Glutamatergic neuron (in vitro differentiated cells): ENCODE data around the gene HAUS3. TPM values are rescaled to one million over a fixed set of nuclear protein-coding genes. Genes with fewer than 3 reads are reported as not detected.
"Not testable (repeated sequence)": the region's sequence is repeated elsewhere in the genome, so short reads cannot be mapped to it uniquely, and the experiment has no call there.

Source experiments
- DNase-seq: peaks from one replicate; pipeline ENCODE4 v3.0.0; 2022
- H3K27ac Mint-ChIP-seq: one replicate; pipeline ENCODE4 v1.8.0; 2020; ENCODE audit warnings: mild to moderate bottlenecking, mixed read lengths, inconsistent platforms; ENCODE audit not compliant: unreplicated experiment
- H3K27me3 Mint-ChIP-seq: one replicate; pipeline ENCODE4 v1.8.0; 2020; ENCODE audit warnings: mild to moderate bottlenecking, moderate library complexity, mixed read lengths, inconsistent platforms; ENCODE audit not compliant: unreplicated experiment
- H3K36me3 Mint-ChIP-seq: one replicate; pipeline ENCODE4 v1.8.0; 2020; ENCODE audit warnings: mild to moderate bottlenecking, mixed read lengths, inconsistent platforms; ENCODE audit not compliant: unreplicated experiment
- H3K4me1 Mint-ChIP-seq: one replicate; pipeline ENCODE4 v1.8.0; 2020; ENCODE audit warnings: mild to moderate bottlenecking, low read depth, mixed read lengths, inconsistent platforms; ENCODE audit not compliant: unreplicated experiment
- H3K4me3 Mint-ChIP-seq: one replicate; pipeline ENCODE4 v1.8.0; 2020; ENCODE audit warnings: mild to moderate bottlenecking, mixed read lengths, inconsistent platforms; ENCODE audit not compliant: unreplicated experiment
- H3K9me3 Mint-ChIP-seq: one replicate; pipeline ENCODE4 v1.8.0; 2020; ENCODE audit warnings: mild to moderate bottlenecking, moderate library complexity, mixed read lengths, inconsistent platforms; ENCODE audit not compliant: unreplicated experiment
- CTCF ChIP-seq: fragments of 200-600 bp; sonication (generic); IDR thresholded peaks from one replicate; pipeline ENCODE4 v1.5.0; 2021; ENCODE audit not compliant: partially characterized antibody, unreplicated experiment
- total RNA-seq: library from RNA; stranded (reverse); fragmentation: NEBNext Ultra II Directional; extraction: Animal tissue kit (Norgen Biotek cat#: 25700); gene quantifications from one replicate; pipeline ENCODE4 v1.2.1, GENCODE V29; 2021; ENCODE audit not compliant: unreplicated experiment

Gene HAUS3
- total RNA-seq, 1 donor from 2014 or later = 15.6 TPM

- H3K9me3 Mint-ChIP-seq = peaks cover 2% of the 10 kb centered on the region
- peaks cover 3% of the 10 kb centered on the region for H3K27me3 Mint-ChIP-seq
- H3K4me1 Mint-ChIP-seq = no peaks in the 10 kb centered on the region
Measured at GRCh38 chr4:2218436-2218835, 23.5 kb downstream of the HAUS3 start.

GRCh38 chr4:2217726-2218125 lies 24.2 kb downstream of the HAUS3 start:
- no peaks in the 10 kb centered on the region for H3K4me1 Mint-ChIP-seq
- H3K27me3 Mint-ChIP-seq = peaks cover 3% of the 10 kb centered on the region
- TF ChIP-seq CTCF = no peak
- DNase-seq = no peak
- no peak overlapping the region for H3K4me3 Mint-ChIP-seq
- H3K9me3 Mint-ChIP-seq = peaks cover under 1% of the 10 kb centered on the region
- H3K27ac Mint-ChIP-seq = no peak overlapping the region
- no peaks in the 10 kb centered on the region for H3K36me3 Mint-ChIP-seq

More at GRCh38 chr4:2218436-2218835, 23.5 kb downstream of the HAUS3 start:
- Mint-ChIP-seq H3K27ac (no peak overlapping the region), H3K4me3 (no peak overlapping the region), H3K36me3 (no peaks in the 10 kb centered on the region)
- DNase-seq = no peak
- TF ChIP-seq CTCF = no peak

- no peaks in the 10 kb centered on the region for H3K36me3 Mint-ChIP-seq
- H3K4me1 Mint-ChIP-seq = no peaks in the 10 kb centered on the region
- TF ChIP-seq CTCF = no peak
- no peak overlapping the region for H3K4me3 Mint-ChIP-seq
- no peak overlapping the region for H3K27ac Mint-ChIP-seq
- DNase-seq = no peak
- H3K27me3 Mint-ChIP-seq = no peaks in the 10 kb centered on the region
- H3K9me3 Mint-ChIP-seq = no peaks in the 10 kb centered on the region
Measured at GRCh38 chr4:2212831-2213230, 29.1 kb downstream of the HAUS3 start.

- not testable (repeated sequence) for H3K4me1 Mint-ChIP-seq, H3K27ac Mint-ChIP-seq, H3K4me3 Mint-ChIP-seq, DNase-seq, H3K9me3 Mint-ChIP-seq, H3K27me3 Mint-ChIP-seq
- peaks cover 12% of the 10 kb centered on the region for H3K36me3 Mint-ChIP-seq
Measured at GRCh38 chr4:2202789-2203188, 39.1 kb downstream of the HAUS3 start.

- Mint-ChIP-seq H3K27me3 (no peaks in the 10 kb centered on the region), H3K4me1 (no peaks in the 10 kb centered on the region), H3K36me3 (peaks cover 17% of the 10 kb centered on the region), H3K27ac (no peak overlapping the region), H3K9me3 (peaks cover 6% of the 10 kb centered on the region), H3K4me3 (no peak overlapping the region)
- no peak for DNase-seq
- no peak for TF ChIP-seq CTCF
Measured at GRCh38 chr4:2194496-2194895, 47.4 kb downstream of the HAUS3 start.

- no peaks in the 10 kb centered on the region for H3K4me1 Mint-ChIP-seq
Measured at GRCh38 chr4:2193326-2193725, 48.6 kb downstream of the HAUS3 start.

More at GRCh38 chr4:2193326-2193725, 48.6 kb downstream of the HAUS3 start:
- peaks cover 12% of the 10 kb centered on the region for H3K36me3 Mint-ChIP-seq
- no peak for TF ChIP-seq CTCF
- no peaks in the 10 kb centered on the region for H3K27me3 Mint-ChIP-seq
- no peak overlapping the region for H3K4me3 Mint-ChIP-seq
- H3K27ac Mint-ChIP-seq = no peak overlapping the region
- peaks cover 6% of the 10 kb centered on the region for H3K9me3 Mint-ChIP-seq
- DNase-seq = no peak
